Measurements from ENCODE around the gene SV2B.

- TF ChIP-seq CTCF (conservative IDR thresholded peaks at IDR 0.05; ENCODE audit: low read depth, low read length) (no peak), EZH2 (IDR thresholded peaks at IDR 0.05; ENCODE audit: borderline replicate concordance, low read depth, low read length, poor library complexity, severe bottlenecking) (no peak)
These were observed 229.9 kb downstream of the SV2B start for GRCh38 chr15:91329914-91330313.

All from A673 (cell line).